ENCODE data around the gene TAS2R41.

Gene TAS2R41

DNA sequence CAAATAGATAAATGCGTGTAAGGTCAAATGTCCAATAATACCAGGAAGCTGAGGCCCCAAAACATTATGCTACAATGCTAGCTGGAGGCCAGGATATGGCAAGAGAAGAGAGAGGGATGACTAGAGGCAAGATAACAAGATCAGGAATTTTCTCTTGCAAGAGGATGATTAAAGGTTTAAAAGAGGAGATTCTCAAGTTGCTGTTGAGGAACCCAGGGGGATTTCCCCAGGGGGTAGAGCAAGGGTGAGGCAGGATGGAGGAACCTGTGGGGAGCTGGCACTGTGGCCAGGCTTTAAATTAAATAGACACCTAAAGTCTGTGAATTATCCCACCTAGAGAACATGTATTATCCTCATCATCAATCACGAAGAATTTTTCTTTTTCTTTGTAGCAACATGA lies 37.8 kb upstream of the TAS2R41 start (continued):
- TF ChIP-seq ZNF398 (tag by site-specific recombination; IDR thresholded peaks at IDR 0.05), result no peak

- ChIA-PET POLR2A (no interaction called here), CTCF (no interaction called here)
- H3K4me3 ChIP-seq (ENCODE audit: low read depth, low read length), result no peak within 1 kb of the TSS
- no peaks in the 10 kb centered on the region for H3K9me3 ChIP-seq (ENCODE audit: control insufficient read depth, insufficient read depth, low read depth, low read length)
- no peaks in the 10 kb centered on the region for H3K4me1 ChIP-seq (ENCODE audit: control insufficient read depth, insufficient read depth, low read length)
- TF ChIP-seq HOXD13 (CRISPR knock-in tag; IDR thresholded peaks at IDR 0.05; ENCODE audit: borderline replicate concordance) (no peak), SCRT2 (tag by site-specific recombination; IDR thresholded peaks at IDR 0.05) (no peak), ZNF677 (tag by site-specific recombination; IDR thresholded peaks at IDR 0.05) (no peak), ZNF580 (tag by site-specific recombination; IDR thresholded peaks at IDR 0.05) (no peak), GLI4 (tag by site-specific recombination; IDR thresholded peaks at IDR 0.05) (no peak), SP3 (tag by site-specific recombination; IDR thresholded peaks at IDR 0.05) (no peak), ZNF600 (tag by site-specific recombination; IDR thresholded peaks at IDR 0.05) (no peak), MEIS1 (CRISPR knock-in tag; IDR thresholded peaks at IDR 0.05; ENCODE audit: borderline replicate concordance) (no peak), ZNF704 (tag by site-specific recombination; IDR thresholded peaks at IDR 0.05) (no peak), ZNF302 (tag by site-specific recombination; IDR thresholded peaks at IDR 0.05; ENCODE audit: low read depth) (no peak), ZNF223 (tag by site-specific recombination; IDR thresholded peaks at IDR 0.05) (no peak)
- TF ChIP-seq, protein P1, sequence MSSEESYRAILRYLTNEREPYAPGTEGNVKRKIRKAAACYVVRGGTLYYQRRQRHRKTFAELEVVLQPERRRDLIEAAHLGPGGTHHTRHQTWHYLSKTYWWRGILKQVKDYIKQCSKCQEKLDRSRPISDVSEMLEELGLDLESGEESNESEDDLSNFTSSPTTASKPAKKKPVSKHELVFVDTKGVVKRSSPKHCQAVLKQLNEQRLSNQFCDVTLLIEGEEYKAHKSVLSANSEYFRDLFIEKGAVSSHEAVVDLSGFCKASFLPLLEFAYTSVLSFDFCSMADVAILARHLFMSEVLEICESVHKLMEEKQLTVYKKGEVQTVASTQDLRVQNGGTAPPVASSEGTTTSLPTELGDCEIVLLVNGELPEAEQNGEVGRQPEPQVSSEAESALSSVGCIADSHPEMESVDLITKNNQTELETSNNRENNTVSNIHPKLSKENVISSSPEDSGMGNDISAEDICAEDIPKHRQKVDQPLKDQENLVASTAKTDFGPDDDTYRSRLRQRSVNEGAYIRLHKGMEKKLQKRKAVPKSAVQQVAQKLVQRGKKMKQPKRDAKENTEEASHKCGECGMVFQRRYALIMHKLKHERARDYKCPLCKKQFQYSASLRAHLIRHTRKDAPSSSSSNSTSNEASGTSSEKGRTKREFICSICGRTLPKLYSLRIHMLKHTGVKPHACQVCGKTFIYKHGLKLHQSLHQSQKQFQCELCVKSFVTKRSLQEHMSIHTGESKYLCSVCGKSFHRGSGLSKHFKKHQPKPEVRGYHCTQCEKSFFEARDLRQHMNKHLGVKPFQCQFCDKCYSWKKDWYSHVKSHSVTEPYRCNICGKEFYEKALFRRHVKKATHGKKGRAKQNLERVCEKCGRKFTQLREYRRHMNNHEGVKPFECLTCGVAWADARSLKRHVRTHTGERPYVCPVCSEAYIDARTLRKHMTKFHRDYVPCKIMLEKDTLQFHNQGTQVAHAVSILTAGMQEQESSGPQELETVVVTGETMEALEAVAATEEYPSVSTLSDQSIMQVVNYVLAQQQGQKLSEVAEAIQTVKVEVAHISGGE (tag by site-specific recombination; conservative IDR thresholded peaks at IDR 0.05; ENCODE audit: low read depth), result no peak
- TF ChIP-seq, protein P2, sequence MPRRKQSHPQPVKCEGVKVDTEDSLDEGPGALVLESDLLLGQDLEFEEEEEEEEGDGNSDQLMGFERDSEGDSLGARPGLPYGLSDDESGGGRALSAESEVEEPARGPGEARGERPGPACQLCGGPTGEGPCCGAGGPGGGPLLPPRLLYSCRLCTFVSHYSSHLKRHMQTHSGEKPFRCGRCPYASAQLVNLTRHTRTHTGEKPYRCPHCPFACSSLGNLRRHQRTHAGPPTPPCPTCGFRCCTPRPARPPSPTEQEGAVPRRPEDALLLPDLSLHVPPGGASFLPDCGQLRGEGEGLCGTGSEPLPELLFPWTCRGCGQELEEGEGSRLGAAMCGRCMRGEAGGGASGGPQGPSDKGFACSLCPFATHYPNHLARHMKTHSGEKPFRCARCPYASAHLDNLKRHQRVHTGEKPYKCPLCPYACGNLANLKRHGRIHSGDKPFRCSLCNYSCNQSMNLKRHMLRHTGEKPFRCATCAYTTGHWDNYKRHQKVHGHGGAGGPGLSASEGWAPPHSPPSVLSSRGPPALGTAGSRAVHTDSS (tag by site-specific recombination; IDR thresholded peaks at IDR 0.05), result no peak
- TF ChIP-seq, protein P3, sequence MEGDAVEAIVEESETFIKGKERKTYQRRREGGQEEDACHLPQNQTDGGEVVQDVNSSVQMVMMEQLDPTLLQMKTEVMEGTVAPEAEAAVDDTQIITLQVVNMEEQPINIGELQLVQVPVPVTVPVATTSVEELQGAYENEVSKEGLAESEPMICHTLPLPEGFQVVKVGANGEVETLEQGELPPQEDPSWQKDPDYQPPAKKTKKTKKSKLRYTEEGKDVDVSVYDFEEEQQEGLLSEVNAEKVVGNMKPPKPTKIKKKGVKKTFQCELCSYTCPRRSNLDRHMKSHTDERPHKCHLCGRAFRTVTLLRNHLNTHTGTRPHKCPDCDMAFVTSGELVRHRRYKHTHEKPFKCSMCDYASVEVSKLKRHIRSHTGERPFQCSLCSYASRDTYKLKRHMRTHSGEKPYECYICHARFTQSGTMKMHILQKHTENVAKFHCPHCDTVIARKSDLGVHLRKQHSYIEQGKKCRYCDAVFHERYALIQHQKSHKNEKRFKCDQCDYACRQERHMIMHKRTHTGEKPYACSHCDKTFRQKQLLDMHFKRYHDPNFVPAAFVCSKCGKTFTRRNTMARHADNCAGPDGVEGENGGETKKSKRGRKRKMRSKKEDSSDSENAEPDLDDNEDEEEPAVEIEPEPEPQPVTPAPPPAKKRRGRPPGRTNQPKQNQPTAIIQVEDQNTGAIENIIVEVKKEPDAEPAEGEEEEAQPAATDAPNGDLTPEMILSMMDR (tag by site-specific recombination; IDR thresholded peaks at IDR 0.05), result no peak
- no peak within 1 kb of the TSS for H3K27ac ChIP-seq (ENCODE audit: extremely low read depth, low read depth, low read length)
- H3K36me3 ChIP-seq (ENCODE audit: control insufficient read depth in 2 of 2, insufficient read depth in 1 of 2, low read length in 2 of 2), result no peaks in the 10 kb centered on the region
Measured at GRCh38 chr7:143443153-143443552, 34.5 kb upstream of the TAS2R41 start, which contains the start of gene TAS2R60. TSS of gene TAS2R60 (plus strand) at chr7:143443453. CDS start at chr7:143443453, 0 bp downstream.
